Activated naive CD4-positive, alpha-beta T cell treated with anti-CD3 and anti-CD28 coated beads, Interleukin-2, amount 50 U/mL, for 24 hours (primary cell): Measurements from ENCODE around the gene LRG1.

Experiments used
- H3K27ac Mint-ChIP-seq: one replicate; pipeline ENCODE4 v1.8.0; 2021; ENCODE audit warnings: mild to moderate bottlenecking, mixed read lengths
- H3K27me3 Mint-ChIP-seq: one replicate; pipeline ENCODE4 v1.8.0; 2021; ENCODE audit warnings: mixed read lengths
- H3K36me3 Mint-ChIP-seq: one replicate; pipeline ENCODE4 v1.8.0; 2021; ENCODE audit warnings: mixed read lengths
- H3K4me1 Mint-ChIP-seq: one replicate; pipeline ENCODE4 v1.8.0; 2021; ENCODE audit warnings: mixed read lengths
- H3K4me3 Mint-ChIP-seq: one replicate; pipeline ENCODE4 v1.8.0; 2021; ENCODE audit warnings: mild to moderate bottlenecking, mixed read lengths
- H3K9me3 Mint-ChIP-seq: one replicate; pipeline ENCODE4 v1.8.0; 2021; ENCODE audit warnings: mixed read lengths

Gene LRG1

DNA sequence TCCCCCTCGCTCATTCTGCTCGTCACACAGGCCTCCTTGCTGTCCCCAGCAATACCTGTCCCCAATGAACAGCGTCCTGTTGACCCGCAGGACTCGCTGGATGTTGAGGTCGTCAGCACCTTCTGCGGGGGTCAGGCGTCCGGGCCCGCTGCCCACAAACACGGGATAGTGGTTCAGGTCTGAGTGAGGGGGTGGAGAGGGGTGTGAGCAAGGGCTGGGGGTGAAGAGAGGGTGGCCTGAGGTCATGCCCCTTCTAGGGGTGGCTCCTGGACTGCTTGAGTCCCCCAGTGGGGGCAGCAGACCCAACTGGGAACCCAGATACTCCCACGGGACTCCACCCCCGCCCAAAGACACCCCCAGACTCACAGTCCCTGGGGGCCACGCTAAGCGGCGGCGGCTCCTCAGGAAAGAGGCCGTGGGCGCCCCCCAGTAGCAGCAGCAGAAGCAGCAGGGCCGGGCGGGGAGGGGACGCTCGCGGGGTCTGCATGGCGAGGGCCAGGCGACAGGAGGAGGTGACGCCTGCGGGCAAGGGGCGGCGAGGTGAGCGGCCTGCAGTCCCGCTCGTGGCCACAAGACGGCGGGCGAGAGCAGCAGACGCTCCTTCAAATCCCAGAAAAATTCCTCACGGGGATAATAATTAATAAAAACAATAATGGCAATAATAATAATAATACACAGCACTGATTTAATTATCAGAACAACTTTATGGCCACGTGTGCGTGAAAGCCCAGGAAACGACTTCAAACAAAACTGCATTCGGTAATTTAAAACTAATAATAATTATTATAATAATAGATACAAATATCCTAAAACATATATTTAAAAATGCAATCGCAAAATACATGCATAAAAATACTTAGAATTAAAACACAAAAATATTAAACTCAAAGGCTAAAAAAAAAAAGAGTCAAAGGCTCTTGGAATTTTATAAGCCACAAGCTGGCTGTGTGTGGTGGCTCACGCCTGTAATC is 18.4 kb upstream of the LRG1 start:
- Mint-ChIP-seq H3K4me1 (no peaks in the 10 kb centered on the region), H3K27me3 (no peaks in the 10 kb centered on the region), H3K4me3 (no peak overlapping the region), H3K36me3 (no peaks in the 10 kb centered on the region), H3K9me3 (no peaks in the 10 kb centered on the region), H3K27ac (no peak overlapping the region)

DNA sequence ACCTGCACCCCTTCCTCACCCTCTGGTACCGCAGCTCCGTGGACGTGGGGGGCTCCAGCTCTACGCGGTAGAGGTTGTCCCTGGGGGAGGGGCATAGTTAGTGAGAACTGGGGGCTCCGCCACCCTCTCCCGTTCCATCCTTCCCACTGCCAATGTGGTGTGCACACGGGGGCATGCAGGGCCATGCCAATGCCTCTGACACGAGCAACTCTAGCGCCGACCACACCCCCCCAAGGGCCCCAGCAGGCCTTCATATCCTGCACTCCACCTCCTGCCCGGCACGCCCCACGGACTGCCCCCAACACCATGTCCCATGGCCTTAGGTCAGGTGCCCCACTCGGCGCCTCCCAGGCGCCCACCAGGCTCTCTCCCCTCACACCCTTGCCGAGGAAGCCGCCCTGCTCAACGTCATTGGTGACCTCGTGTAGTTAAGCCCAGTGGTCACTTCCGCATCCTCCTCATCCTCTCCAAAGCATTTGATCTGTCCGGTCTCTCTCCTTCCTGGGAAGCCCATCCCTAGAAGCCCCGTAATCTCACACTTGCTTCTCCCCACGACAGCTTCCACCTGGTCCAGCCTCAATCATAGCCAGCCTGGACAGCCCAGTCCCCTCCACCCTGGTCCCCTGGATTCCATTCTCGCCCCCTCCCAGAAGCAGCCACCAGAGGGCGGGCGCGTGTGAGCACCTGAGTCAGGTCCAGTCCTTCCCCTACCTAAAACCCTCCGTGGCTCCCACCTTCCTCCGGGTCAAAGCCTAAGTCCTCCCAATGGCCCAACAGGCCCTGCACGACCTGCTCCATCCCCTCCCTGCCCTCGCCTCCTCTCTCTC is 17.5 kb upstream of the LRG1 start:
- Mint-ChIP-seq H3K4me1 (no peaks in the 10 kb centered on the region), H3K27me3 (no peaks in the 10 kb centered on the region), H3K4me3 (no peak overlapping the region), H3K9me3 (no peaks in the 10 kb centered on the region), H3K36me3 (no peaks in the 10 kb centered on the region), H3K27ac (no peak overlapping the region)

DNA sequence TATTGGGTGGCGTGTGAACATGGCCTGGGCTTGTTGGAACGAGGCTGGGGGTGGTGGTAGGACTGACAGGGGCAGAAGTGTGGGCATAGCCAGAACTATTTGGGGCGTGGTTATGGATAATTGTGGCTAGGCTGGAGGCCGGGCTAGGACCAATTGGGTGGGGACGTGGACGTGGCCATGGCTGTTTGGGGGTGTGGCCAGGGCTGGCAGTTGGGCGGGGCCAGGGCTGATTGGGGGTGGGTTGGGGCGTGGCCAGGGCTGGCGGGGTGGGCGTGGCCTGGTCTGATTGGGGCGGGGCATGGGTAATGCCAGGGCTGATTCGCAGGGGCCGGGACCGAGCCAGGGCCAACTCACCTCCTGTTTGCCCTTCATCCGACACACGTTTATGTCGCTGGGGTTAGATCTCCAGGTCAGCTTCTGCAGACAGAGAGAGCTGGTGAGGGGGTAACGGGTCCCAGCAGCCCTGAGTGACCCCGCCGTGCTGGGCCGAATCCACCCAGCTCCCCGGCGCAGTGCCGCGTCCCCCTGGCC is 16.8 kb upstream of the LRG1 start:
- Mint-ChIP-seq H3K4me3 (no peak overlapping the region), H3K36me3 (no peaks in the 10 kb centered on the region), H3K9me3 (no peaks in the 10 kb centered on the region), H3K4me1 (no peaks in the 10 kb centered on the region), H3K27me3 (no peaks in the 10 kb centered on the region), H3K27ac (no peak overlapping the region)

DNA sequence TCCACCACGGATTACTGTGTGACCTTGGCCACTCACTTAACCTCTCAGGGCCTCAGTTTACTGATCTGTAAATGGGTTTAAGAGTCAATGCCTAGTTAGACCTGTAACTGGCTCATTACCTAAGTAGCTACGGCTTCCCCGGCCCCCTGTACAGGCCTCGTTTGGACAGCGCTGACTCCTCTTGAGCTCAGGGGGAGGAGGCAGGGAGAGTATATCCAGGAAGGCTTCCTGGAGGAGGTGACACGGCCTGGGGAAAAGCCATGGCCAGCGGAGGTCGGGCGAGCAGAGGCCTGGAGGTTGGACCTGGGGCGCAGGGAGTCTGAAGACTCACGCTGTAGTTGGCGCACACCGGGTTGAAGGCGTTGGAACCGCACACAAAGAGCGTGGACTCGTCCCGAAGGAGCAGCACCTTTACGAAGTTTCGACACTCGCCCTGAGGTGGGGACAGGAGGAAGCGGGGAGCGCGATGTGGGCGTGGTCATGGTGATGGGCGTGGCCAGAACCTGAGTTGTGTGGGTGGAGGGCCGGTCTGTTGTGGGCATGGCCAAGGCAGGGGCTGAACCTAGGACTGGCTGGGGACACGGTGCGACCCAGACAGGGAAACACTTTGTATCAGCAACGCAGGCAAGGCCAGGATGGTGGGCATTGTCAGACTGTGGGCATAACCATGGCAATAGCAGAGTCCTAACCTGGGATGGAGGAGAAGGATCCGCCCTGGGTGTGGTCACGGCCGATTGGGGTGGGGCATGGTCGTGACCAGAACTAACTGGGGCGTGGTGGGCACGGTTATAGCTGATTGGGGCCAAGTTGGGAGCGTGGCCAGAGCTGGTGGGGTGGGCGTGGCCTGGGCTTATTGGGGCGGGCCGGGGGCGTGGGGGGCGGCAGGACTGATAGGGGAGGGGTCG is 16.1 kb upstream of the LRG1 start:
- Mint-ChIP-seq H3K27ac (peak overlapping the region; percentile 19), H3K27me3 (no peaks in the 10 kb centered on the region), H3K9me3 (no peaks in the 10 kb centered on the region), H3K36me3 (no peaks in the 10 kb centered on the region), H3K4me3 (no peak overlapping the region), H3K4me1 (no peaks in the 10 kb centered on the region)

DNA sequence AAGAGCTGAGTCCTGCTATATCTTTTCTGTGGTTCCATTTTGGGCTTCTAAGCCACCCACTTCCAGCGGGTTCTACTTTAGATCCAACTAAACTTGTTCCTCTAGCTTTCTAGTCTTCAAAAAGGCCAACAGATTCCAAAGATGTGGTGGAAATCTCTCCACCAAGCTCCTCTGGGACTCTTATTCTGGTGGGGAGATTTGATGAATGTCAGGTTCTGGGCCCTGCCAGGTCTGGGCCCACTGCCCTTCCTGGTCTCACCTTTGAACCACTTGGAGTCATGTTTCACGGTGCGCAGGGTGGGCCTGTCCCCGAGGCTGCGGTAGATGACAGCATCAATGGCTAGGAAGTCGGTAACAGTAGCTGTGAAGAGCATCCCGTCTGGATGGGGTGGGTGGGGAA is 14.9 kb upstream of the LRG1 start:
- Mint-ChIP-seq H3K9me3 (no peaks in the 10 kb centered on the region), H3K4me1 (no peaks in the 10 kb centered on the region), H3K4me3 (no peak overlapping the region), H3K27me3 (no peaks in the 10 kb centered on the region), H3K27ac (no peak overlapping the region), H3K36me3 (no peaks in the 10 kb centered on the region)

DNA sequence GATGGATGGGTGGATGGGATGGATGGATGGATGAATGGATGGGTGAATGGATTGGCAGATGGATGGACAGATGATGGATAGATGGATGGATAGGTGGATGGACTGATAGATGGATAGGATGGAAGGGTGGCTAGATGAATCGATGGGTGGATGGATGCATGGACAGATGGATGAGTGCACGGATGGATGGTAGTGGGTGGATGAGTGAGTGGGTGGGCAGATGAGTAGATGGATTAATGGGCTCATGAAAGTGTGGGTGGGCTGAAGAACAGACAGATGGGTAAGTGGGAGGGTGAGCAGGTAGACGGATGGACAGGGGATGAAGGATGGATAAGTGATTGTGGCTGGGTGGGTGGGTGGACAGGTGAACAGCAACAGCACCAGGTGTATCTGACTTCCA is 13.9 kb upstream of the LRG1 start:
- Mint-ChIP-seq H3K4me1 (no peaks in the 10 kb centered on the region), H3K27me3 (no peaks in the 10 kb centered on the region), H3K27ac (no peak overlapping the region), H3K36me3 (no peaks in the 10 kb centered on the region), H3K9me3 (no peaks in the 10 kb centered on the region), H3K4me3 (no peak overlapping the region)

DNA sequence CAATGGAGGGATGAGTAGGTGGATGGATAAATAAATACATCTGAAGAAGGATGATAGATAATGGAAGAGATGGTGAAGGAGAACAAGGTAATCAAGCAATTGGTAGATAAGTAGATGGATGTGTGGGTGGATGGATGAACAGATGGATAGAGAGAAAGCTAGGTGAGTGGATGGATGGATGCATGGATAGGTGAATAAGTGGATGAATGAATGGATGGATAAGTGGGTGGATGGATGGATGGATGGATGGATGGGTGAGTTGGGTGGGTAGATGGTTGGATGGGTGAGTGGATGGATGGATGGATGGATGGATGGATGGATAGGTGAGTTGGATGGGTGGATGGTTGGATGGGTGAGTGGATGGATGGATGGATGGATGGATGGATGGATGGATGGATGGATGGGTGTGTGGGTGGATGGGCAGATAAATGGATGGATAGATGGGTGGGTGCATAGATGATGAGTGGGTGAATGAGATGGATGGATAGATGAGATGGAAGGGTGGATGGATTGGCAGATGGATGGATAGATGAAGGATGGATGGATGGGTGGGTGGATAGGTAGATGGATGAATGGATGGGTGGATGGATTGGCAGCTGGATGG is 13.4 kb upstream of the LRG1 start:
- H3K27ac Mint-ChIP-seq = no peak overlapping the region
- H3K36me3 Mint-ChIP-seq = no peaks in the 10 kb centered on the region
- no peaks in the 10 kb centered on the region for H3K27me3 Mint-ChIP-seq
- no peak overlapping the region for H3K4me3 Mint-ChIP-seq
- no peaks in the 10 kb centered on the region for H3K4me1 Mint-ChIP-seq
- no peaks in the 10 kb centered on the region for H3K9me3 Mint-ChIP-seq

DNA sequence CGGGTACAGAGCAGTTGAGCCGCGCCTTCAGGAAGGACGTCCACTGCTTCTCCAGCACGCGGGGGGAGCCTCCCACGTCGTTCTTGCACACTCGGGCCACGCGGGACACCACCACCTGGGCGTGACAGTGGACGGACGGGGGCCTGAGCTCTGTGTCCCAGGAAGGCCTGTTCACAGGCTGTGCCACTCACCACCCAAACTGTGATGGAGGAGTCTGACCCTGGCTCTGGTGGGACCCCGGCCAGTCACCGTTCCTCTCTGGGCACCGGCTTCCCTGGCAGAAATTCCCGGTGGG is 12.6 kb upstream of the LRG1 start:
- H3K36me3 Mint-ChIP-seq = no peaks in the 10 kb centered on the region
- no peak overlapping the region for H3K27ac Mint-ChIP-seq
- no peaks in the 10 kb centered on the region for H3K9me3 Mint-ChIP-seq
- no peak overlapping the region for H3K4me3 Mint-ChIP-seq
- no peaks in the 10 kb centered on the region for H3K4me1 Mint-ChIP-seq
- no peaks in the 10 kb centered on the region for H3K27me3 Mint-ChIP-seq

DNA sequence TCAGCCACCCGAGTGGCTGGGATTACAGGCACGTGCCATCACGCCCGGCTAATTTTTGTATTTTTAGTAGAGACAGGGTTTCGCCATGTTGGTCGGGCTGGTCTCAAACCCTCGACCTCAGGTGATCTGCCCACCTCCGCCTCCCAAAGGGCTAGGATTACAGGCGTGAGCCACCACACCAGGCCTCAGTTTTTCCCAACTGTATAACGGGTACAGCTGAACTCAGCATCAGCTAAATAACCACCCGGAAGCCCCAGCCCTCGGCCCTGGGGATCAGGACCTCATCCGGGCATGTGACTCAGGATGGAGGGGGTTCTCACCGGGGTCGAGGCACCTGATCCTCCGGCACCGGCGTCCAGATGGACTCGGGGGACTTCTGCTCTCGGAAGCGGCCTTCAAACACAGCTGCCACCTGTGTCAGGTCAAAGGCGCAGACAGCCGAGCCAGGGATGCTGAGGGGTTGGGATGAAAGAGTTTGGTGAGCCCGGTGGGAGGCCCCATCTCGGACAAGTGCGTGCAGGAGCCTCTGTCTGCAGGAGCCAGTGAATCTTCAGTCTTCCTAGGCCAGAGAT is 10.7 kb upstream of the LRG1 start:
- no peaks in the 10 kb centered on the region for H3K36me3 Mint-ChIP-seq
- H3K9me3 Mint-ChIP-seq = no peaks in the 10 kb centered on the region
- H3K27me3 Mint-ChIP-seq = no peaks in the 10 kb centered on the region
- H3K4me1 Mint-ChIP-seq = no peaks in the 10 kb centered on the region
- no peak overlapping the region for H3K4me3 Mint-ChIP-seq
- no peak overlapping the region for H3K27ac Mint-ChIP-seq

DNA sequence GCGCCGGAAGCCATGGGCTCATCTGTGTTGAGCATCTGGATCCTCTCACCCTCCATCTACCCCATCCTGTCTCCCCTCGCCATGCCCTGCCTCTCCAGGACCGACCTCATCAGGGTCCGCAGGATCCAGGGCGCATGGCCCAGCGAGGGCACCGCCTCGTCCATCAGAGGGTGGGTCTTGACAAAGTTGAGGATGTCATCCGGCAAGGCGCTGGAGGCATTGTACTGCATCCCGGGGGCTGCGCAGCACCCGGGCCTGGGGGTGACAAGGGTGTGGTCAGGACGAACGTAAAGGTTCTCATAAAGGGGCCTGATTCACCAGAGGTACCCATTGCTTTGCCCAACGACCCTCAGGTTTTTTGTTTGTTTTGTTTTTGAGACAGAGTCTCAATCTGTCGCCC is 10.2 kb upstream of the LRG1 start:
- H3K27me3 Mint-ChIP-seq = no peaks in the 10 kb centered on the region

DNA sequence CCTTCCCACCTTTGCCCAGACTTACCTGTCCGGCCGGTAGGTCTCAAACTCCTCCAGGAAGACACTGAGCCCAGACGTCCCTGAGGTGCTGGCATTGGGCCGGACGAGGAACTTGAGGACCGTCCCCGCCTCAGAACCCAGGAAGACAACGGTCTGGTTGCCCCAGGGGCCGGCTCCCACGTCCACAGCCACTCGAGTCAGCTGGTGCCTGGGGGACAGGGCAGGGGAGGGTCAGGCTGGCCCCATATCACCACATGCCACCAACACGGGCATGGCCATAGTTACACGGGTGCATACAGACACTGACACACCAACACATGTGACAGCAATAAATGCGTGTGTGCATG is 8.4 kb upstream of the LRG1 start:
- Mint-ChIP-seq H3K4me3 (no peak overlapping the region), H3K27me3 (no peaks in the 10 kb centered on the region), H3K36me3 (no peaks in the 10 kb centered on the region), H3K4me1 (no peaks in the 10 kb centered on the region), H3K9me3 (no peaks in the 10 kb centered on the region), H3K27ac (no peak overlapping the region)

More for the DNA sequence above, 10.2 kb upstream of the LRG1 start:
- Mint-ChIP-seq H3K4me3 (no peak overlapping the region), H3K36me3 (no peaks in the 10 kb centered on the region), H3K27ac (peak overlapping the region; percentile 41), H3K4me1 (no peaks in the 10 kb centered on the region), H3K9me3 (no peaks in the 10 kb centered on the region)

DNA sequence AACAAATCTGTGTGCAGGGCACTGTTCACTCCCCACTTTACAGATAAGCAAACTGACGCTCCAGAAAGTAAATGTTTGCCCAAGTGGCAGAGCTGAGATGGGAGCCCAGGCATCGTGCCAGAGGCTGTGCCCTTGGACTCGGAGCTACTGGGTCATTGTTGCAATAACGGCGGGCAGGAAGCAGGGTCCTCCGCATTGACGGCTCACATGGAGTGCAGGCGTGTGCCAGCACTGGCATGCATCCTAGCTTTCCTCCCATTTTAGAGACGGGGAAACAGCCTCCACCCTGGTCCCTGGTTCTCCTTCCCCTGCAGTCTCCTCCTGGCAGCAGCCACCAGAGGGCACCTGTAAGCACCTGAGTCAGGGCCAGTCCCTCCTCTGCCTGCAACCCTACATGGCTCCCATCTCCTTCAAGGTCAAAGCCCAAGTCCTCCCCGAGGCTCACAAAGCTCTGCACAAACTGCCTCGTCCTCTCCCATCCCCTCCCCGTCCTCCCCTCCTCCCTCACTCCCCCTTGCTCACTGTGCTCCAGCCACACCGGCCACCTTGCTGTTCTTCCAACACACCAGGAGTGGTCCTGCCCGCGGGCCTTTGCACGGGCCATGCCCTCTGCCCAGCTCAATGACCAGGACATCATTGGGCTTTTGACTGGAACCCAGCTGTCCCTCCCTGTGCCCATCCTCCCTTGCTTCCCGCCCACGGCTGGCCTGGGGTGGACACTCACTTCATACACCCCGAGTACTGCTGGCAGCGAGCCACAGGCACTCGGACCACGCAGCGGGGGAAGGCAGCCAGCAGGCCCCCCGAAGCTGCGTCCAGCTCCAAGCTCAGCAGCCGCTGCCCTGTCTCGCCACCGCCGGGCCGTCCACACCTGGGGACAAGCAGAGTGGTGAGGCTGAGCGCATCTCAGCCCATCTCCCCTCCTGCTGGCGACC is 7.7 kb upstream of the LRG1 start:
- no peaks in the 10 kb centered on the region for H3K4me1 Mint-ChIP-seq
- H3K4me3 Mint-ChIP-seq = no peak overlapping the region
- H3K36me3 Mint-ChIP-seq = no peaks in the 10 kb centered on the region
- peak overlapping the region; percentile 17 for H3K27ac Mint-ChIP-seq
- no peaks in the 10 kb centered on the region for H3K9me3 Mint-ChIP-seq
- H3K27me3 Mint-ChIP-seq = no peaks in the 10 kb centered on the region

DNA sequence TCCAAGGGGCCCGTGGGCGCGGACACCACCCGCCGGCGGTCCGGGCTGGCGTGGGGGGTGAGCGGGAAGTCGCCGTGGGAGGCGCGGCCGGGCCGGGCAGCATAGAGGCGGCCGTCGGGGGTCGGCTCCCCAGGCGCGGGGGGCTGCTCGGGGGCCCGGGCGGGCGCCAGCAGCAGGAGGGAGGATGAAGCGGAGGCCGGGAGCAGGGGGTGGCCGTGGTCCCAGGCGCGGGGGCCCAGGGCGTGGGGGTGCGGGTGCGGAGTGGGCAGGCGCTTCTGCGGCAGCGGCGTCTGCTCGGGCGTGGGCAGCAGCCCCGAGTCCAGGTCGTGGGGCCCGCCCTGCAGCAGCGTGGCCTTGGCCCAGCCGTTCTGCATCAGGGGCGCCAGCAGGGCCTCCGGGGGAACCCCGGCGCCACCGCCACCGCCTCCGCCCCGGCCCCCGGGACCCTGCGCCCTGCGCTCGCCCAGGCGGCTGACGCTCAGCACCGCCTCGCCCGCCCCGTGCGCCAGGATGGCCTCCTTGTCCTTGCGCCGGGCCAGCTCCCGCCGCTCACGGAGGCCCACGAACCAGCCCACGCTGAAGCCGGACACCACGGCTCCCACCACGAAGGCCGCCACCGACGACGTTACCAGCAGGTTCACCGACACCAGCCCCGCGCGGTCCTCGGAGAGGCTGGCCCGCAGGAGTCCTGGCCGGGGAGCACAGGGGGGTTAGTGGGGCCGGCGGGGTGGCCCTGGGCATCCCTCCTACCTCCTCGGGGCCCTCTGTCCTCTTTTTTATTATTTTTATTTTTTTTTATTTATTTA is 4.2 kb upstream of the LRG1 start:
- no peaks in the 10 kb centered on the region for H3K9me3 Mint-ChIP-seq
- H3K4me3 Mint-ChIP-seq = no peak overlapping the region
- H3K36me3 Mint-ChIP-seq = no peaks in the 10 kb centered on the region
- H3K4me1 Mint-ChIP-seq = peaks cover 10% of the 10 kb centered on the region
- H3K27me3 Mint-ChIP-seq = peaks cover 1% of the 10 kb centered on the region
- H3K27ac Mint-ChIP-seq = no peak overlapping the region
